Ovary (tissue), 9 donors: ENCODE data around the gene EYA4. TPM values are rescaled to one million over a fixed set of nuclear protein-coding genes. Genes with fewer than 3 reads are reported as not detected.

Experiments
- DNase-seq, 5 donors: peaks; one replicate each; pipeline ENCODE4 v3.0.0-alpha.2; 2019 to 2020
- H3K27ac ChIP-seq, 2 donors: fragments of 200-600 bp; one replicate each; pipeline versions ENCODE4 v1.5.1 to v1.8.0; 2019 to 2022
- H3K27me3 ChIP-seq: fragments of 200-600 bp; one replicate; pipeline ENCODE4 v1.8.0; 2022
- H3K36me3 ChIP-seq: fragments of 200-600 bp; sonication (generic); one replicate; pipeline ENCODE4 v1.5.1; 2019
- H3K4me1 ChIP-seq: one replicate; pipeline ENCODE4 v1.8.1; 2013; ENCODE audit warnings: mild to moderate bottlenecking, moderate library complexity; ENCODE audit not compliant: insufficient read depth
- H3K4me3 ChIP-seq: fragments of 200-600 bp; sonication (generic); one replicate; pipeline ENCODE4 v1.5.1; 2017
- H3K9me3 ChIP-seq, 2 donors: fragments of 200-600 bp in 1 of 2; sonication (generic) in 1 of 2; one replicate each; pipeline versions ENCODE4 v1.5.1 to v1.8.1; 2013 to 2019; ENCODE audit warnings: mild to moderate bottlenecking in 1 of 2, moderate library complexity in 1 of 2
- CTCF ChIP-seq, 3 donors: fragments of 450-650 bp in 2 of 3; fragments of 200-600 bp in 1 of 3; IDR thresholded peaks; one replicate each; pipeline versions ENCODE4 v1.5.1 to v1.8.0; 2016 to 2022; ENCODE audit warnings: antibody characterized with exemption in 3 of 3, mild to moderate bottlenecking in 1 of 3
- EP300 ChIP-seq: sonication (generic); formaldehyde crosslinking; IDR thresholded peaks from one replicate; pipeline ENCODE4 v1.6.1; 2017; ENCODE audit warnings: antibody characterized with exemption
- POLR2A ChIP-seq: fragments of 450-650 bp; IDR thresholded peaks from one replicate; pipeline ENCODE4 v1.6.1; 2017; ENCODE audit warnings: antibody characterized with exemption, mild to moderate bottlenecking, moderate library complexity
- WGBS, 3 donors: extraction: QIAGEN DNeasy Blood & Tissue Kit in 1 of 3; methylation state at CpG; one replicate each; pipeline versions ENCODE4 v1.1.5 to v1.1.7; 2013 to 2017; 5-methylcytosine and 5-hydroxymethylcytosine counted together
- intact Hi-C, 4 donors: fragments of 100-400 bp; cut with DNase I; formaldehyde crosslinking; loops; one replicate each; pipeline versions ENCODE4 v1.11.0 to v1.15.1; 2022 to 2023
- polyA plus RNA-seq, 2 donors: library from polyadenylated mRNA; stranded (reverse); fragments of 200-250 nt in 1 of 2; fragments of 350-450 nt in 1 of 2; fragmentation: Illumina TruSeq in 1 of 2; extraction: RNeasy Lipid Tissue Mini Kit (QIAGEN cat#74804) in 1 of 2; gene quantifications; one replicate each; pipeline ENCODE4 v1.2.3, GENCODE V29; 2013 to 2014
- total RNA-seq, 7 donors: library from RNA; depleted of rRNA in 2 of 7; stranded (reverse); fragments of >200 nt in 2 of 7; fragmentation: NEBNext Ultra II Directional in 3 of 7; extraction: Animal tissue kit (Norgen Biotek cat#: 25700) in 3 of 7; gene quantifications; one replicate each; pipeline versions ENCODE4 v1.1.0 to v1.2.4, GENCODE V29; 2016 to 2023
- donor health status: DM: no; HTN: no; CAD: no; lungs with moderate emphysema.
- donor health status: DM: no; HTN: no; CAD: no.
- donor health status: Bipolar disorder and iron deficiency.
- donor health status: DM: yes; HTN: yes; CAD: no.
- donor health status: DM: no; HTN: no; CAD: no.
- donor health status: DM: yes; HTN: yes; CAD: no.

EYA4 gene
- total and polyA plus RNA-seq, 9 donors, result 0.08 to 17.8 (median 2.0) TPM

GRCh38 chr6:133568970-133569889, 328.1 kb downstream of the EYA4 start:
- intact Hi-C loops, result loop anchor here (2.0 to 10.0 kb wide), 5 partner anchors 266 to 536 kb away; no protein-coding TSS in a partner anchor
- H3K27me3 ChIP-seq, result no peaks in the 10 kb centered on the region
- H3K4me3 ChIP-seq, result peak overlapping the region; percentile 27
- 3 to 6% (median 5%) methylated on average over 18 of the region's 18 CpGs for WGBS, 3 donors
- peak; percentile 44 to 57 (median 50) for DNase-seq
- TF ChIP-seq CTCF (IDR thresholded peaks at IDR 0.05) (peak; percentile 94 to 99 (median 97)), POLR2A (no peak), EP300 (no peak)
- no peaks in the 10 kb centered on the region for H3K36me3 ChIP-seq
- H3K9me3 ChIP-seq, result no peaks in the 10 kb centered on the region
- H3K27ac ChIP-seq, result peak overlapping the region in 1 of 2 donors; percentile 53
- H3K4me1 ChIP-seq, result peaks cover 1% of the 10 kb centered on the region

- DNase-seq, result no peak
- H3K4me3 ChIP-seq, result no peak overlapping the region
- H3K4me1 ChIP-seq, result peaks cover 1% of the 10 kb centered on the region
- intact Hi-C loops, result no loop called here
- H3K27ac ChIP-seq, result no peak overlapping the region
- 86 to 90% (median 87%) methylated on average over 3 of the region's 3 CpGs for WGBS, 3 donors
- TF ChIP-seq POLR2A, result no peak
- H3K9me3 ChIP-seq, result no peaks in the 10 kb centered on the region
- no peaks in the 10 kb centered on the region for H3K27me3 ChIP-seq
- H3K36me3 ChIP-seq, result no peaks in the 10 kb centered on the region
These were observed 330.5 kb downstream of the EYA4 start for GRCh38 chr6:133571681-133572080.

- 88 to 91% (median 91%) methylated on average over 1 of the region's 1 CpG for WGBS, 3 donors
- H3K4me1 ChIP-seq, result no peaks in the 10 kb centered on the region
- DNase-seq, result no peak
- no peak for TF ChIP-seq EP300
- no peak for TF ChIP-seq CTCF (IDR thresholded peaks at IDR 0.05)
- no peak for TF ChIP-seq POLR2A
- no peaks in the 10 kb centered on the region for H3K9me3 ChIP-seq
- no peaks in the 10 kb centered on the region for H3K36me3 ChIP-seq
- no peak overlapping the region for H3K27ac ChIP-seq
- H3K4me3 ChIP-seq, result no peak overlapping the region
- intact Hi-C loops, result no loop called here
- H3K27me3 ChIP-seq, result no peaks in the 10 kb centered on the region
These were observed 336.7 kb downstream of the EYA4 start for GRCh38 chr6:133577851-133578250.
